Activated CD4-positive, alpha-beta T cell treated with anti-CD3 and anti-CD28 coated beads, Interleukin-2, amount 50 U/mL, for 24 hours (primary cell): ENCODE data around the gene CDH4.
"Not testable (repeated sequence)": the region's sequence is repeated elsewhere in the genome, so short reads cannot be mapped to it uniquely, and the experiment has no call there.

Source experiments
- DNase-seq, 2 donors: peaks; one replicate each; pipeline ENCODE4 v3.0.0-alpha.2; 2020; ENCODE audit warnings: low read depth in 1 of 2, low spot score in 1 of 2

The CDH4 gene

GRCh38 chr20:61846741-61847419 is 594.8 kb downstream of the CDH4 start:
- DNase-seq: no peak

GRCh38 chr20:61847420-61847748 is 595.3 kb downstream of the CDH4 start:
- no peak for DNase-seq

DNA sequence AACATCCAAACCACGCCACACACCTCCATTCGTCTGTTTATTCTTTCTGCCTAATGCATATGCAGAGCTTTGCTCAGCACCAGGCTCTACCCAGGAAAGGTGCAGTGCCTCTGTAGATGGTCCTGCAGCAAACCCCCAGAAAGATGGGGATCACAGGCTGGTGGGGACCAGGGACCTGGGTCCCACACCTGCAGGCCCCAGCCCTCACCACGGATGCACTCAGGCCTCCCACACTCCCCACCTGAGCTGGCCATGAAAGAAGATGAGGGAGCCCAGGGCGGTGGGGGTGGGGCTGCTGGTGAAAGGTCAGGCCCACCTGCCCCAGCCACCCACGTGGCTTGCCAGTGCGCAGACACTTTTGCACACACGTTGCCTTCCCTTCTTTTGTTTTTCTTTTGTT is 595.9 kb downstream of the CDH4 start:
- DNase-seq: no peak

GRCh38 chr20:61848851-61849250 is 596.8 kb downstream of the CDH4 start:
- DNase-seq: no peak

GRCh38 chr20:61849376-61849775 is 597.3 kb downstream of the CDH4 start:
- DNase-seq: no peak

- DNase-seq: no peak
These were observed 597.8 kb downstream of the CDH4 start for GRCh38 chr20:61849822-61850221.

GRCh38 chr20:61850457-61850856 is 598.4 kb downstream of the CDH4 start:
- no peak for DNase-seq

- DNase-seq: no peak
These were observed 599.2 kb downstream of the CDH4 start for GRCh38 chr20:61850926-61851900.

- DNase-seq: no peak
These were observed 600.4 kb downstream of the CDH4 start for GRCh38 chr20:61852268-61853072.

DNA sequence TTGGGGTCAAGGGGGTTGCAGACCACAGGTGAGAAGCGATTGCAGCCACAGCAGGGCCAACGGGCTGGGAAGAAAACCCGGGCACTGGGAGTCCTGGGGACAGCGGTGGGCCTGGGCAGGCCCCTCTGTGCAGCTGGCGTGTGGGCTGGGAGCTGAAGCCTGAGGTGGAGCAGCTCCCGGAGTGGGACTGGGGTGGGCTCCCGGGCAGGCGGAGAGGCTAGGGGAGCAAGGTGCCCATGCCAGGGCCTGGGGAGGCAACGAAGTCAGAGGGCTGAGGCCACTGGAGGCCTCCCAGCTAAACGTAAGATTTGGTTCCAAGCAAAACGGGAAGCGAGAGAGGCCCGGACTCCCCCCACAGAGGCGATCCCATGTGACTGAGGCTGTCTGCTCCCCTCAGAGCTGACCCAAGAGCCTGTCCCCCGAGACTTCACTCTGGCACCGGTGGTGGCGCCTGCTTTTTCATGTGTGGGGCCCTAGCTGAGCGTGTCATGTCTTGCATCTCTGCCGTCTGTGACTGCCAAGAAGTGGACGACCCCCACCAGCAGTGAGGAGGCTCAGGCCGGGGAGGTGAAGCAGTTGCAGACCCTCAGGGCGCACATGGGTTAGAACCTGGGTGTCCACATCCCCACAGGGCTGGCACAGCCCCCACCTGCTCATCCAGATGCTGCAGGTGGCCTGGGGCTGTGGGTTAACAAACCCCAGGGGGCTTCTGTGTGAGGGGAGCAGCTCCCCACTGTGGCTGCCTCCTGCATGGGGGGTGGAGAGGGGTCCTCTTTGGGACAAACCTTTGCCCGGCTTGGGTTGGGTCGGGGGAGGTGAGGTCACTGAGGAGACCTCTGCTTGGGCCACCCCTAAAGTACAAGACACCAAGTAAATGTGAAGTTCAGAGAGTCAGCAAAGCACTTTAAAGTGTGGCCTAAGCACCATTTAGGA is 601.3 kb downstream of the CDH4 start:
- no peak for DNase-seq

- DNase-seq: not testable (repeated sequence)
These were observed 602.5 kb downstream of the CDH4 start for GRCh38 chr20:61854538-61854937.

GRCh38 chr20:61855286-61855685 is 603.2 kb downstream of the CDH4 start:
- no peak for DNase-seq

GRCh38 chr20:61856626-61857413 is 604.8 kb downstream of the CDH4 start:
- no peak for DNase-seq

DNA sequence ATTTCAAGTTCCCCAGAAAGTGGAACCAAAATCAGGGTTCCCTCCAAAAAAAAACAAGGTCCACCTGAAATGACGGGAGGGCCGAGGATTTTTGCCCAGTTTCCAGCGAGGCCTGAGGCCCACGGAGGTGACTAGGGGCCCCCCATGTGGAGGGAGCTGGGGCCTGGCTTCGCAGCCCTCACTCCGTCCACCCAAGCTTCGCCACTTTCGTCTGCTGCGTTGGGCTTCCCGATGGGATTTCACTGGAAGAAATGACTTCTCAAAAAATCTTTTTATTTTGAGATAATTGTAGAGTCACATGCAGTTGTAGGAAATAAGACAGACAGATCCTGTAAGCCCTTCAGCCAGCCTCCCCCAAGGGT is 605.3 kb downstream of the CDH4 start:
- no peak for DNase-seq

DNA sequence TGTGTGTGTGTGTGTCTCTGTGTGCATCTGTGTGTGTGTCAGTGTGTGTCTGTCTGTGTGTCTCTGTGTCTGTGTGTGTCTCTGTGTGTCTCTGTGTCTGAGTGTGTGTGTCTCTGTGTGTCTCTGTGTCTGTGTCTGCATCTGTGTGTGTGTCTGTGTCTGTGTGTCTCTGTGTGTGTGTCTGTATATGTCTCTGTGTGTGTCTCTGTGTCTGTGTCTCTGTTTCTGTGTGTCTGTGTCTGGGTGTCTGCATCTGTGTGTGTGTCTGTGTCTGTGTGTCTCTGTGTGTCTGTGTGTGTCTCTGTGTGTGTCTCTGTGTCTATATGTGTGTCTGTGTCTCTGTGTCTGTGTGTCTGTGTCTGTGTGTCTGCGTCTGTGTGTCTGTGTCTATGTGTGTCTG is 605.8 kb downstream of the CDH4 start:
- DNase-seq: no peak

GRCh38 chr20:61859767-61860166 is 607.7 kb downstream of the CDH4 start:
- DNase-seq: no peak

GRCh38 chr20:61860260-61860987 is 608.4 kb downstream of the CDH4 start:
- no peak for DNase-seq

DNA sequence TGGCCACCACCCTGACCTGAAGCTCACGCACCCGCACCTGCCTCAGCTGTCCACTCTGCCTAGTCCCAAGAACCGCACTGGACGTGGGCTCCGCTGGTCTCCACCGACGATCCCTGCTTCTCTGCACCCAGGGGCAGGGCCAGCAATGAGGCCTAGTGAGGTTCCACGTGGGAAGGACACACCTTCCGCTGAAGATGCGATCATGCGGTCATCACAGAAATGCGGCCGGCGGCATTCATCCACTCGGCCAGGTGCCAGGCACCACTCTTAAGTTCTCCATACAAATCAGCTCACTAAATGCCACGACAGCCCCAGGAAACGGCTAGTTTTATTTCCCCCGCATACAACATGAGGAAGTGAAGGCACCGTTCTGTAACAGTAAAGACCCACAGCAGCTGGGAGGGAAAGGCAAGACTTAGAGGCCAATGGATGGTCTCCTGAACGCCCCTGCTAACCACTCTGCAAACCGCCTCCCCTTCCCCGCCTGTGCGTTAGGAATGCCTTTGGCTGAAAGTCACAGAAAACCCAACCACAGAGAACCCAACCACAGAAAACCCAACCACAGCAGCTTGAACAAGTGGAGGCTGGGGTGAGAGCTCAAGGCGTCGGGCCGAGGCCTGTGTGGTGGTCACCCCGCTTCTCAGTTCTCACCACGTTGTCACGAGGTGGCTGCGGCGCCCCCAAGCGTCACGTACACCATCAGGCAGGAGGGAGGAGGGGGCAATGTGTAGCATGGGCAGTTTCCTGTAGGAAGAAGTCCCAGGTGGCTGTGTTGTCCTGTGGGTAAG is 609.2 kb downstream of the CDH4 start:
- DNase-seq: no peak
